Neural progenitor cell (in vitro differentiated cells): Measurements from ENCODE around the gene ALLC.

Source experiments
- EZH2 ChIP-seq: fragments of 200-600 bp; sonication (generic); IDR thresholded peaks from 2 replicates; pipeline ENCODE4 v1.6.1; 2017; ENCODE audit warnings: antibody characterized with exemption, mild to moderate bottlenecking, moderate library complexity
- EZH2phosphoT487 ChIP-seq: fragments of 200-600 bp; sonication (generic); IDR thresholded peaks from 2 replicates; pipeline ENCODE4 v1.6.1; 2017; ENCODE audit warnings: antibody characterized with exemption
- TF ChIP-seq, protein P1 (sequence below): fragments of 200-600 bp; sonication (generic); IDR thresholded peaks from 2 replicates; pipeline ENCODE4 v1.5.1; 2017; ENCODE audit warnings: antibody characterized with exemption, mild to moderate bottlenecking

DNA sequence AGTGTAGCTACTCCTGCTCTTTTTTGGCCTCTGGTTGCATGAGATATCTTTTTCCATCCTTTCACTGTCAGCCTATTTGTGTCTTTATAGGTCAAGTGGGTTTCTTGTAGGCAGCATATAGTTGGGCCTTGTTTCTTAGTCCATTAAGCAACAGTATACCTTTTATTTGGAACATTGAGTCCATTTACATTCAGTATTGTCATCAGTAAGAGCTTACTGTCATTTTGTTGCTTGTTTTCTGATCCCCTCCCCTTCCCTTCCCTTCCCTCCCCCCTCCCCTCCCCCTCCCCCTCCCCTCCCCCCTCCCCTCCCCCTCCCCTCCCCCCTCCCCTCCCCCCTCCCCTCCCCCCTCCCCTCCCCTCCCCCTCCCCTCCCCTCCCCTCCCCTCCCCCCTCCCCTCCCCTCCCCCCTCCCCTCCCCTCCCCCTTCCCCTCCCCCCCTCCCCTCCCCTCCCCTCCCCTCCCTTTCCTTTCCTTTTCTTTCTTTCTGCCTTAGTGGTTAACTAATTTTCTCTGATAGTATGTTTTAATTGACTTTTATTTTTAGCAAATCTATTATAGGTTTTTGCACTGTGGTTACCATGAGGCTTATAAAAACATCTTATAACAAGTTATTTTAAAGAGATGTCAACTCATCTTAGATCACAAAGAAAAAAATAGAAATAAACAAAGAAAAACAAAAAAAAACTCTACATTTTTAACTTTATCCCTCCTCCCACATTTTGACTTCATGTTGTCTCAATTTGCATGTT lies 32.2 kb downstream of the ALLC start:
- TF ChIP-seq, protein P1, sequence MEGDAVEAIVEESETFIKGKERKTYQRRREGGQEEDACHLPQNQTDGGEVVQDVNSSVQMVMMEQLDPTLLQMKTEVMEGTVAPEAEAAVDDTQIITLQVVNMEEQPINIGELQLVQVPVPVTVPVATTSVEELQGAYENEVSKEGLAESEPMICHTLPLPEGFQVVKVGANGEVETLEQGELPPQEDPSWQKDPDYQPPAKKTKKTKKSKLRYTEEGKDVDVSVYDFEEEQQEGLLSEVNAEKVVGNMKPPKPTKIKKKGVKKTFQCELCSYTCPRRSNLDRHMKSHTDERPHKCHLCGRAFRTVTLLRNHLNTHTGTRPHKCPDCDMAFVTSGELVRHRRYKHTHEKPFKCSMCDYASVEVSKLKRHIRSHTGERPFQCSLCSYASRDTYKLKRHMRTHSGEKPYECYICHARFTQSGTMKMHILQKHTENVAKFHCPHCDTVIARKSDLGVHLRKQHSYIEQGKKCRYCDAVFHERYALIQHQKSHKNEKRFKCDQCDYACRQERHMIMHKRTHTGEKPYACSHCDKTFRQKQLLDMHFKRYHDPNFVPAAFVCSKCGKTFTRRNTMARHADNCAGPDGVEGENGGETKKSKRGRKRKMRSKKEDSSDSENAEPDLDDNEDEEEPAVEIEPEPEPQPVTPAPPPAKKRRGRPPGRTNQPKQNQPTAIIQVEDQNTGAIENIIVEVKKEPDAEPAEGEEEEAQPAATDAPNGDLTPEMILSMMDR, result no peak
- no peak for TF ChIP-seq EZH2
- no peak for TF ChIP-seq EZH2phosphoT487
